ENCODE results near the gene JARID2. TPM values are rescaled to one million over a fixed set of nuclear protein-coding genes. Genes with fewer than 3 reads are reported as not detected.
"Not testable (repeated sequence)": the region's sequence is repeated elsewhere in the genome, so short reads cannot be mapped to it uniquely, and the experiment has no call there.

Gene JARID2
- total RNA-seq, 6 experiments from 2014 or later, result 2.5 to 3.9 (median 3.0) TPM

DNA sequence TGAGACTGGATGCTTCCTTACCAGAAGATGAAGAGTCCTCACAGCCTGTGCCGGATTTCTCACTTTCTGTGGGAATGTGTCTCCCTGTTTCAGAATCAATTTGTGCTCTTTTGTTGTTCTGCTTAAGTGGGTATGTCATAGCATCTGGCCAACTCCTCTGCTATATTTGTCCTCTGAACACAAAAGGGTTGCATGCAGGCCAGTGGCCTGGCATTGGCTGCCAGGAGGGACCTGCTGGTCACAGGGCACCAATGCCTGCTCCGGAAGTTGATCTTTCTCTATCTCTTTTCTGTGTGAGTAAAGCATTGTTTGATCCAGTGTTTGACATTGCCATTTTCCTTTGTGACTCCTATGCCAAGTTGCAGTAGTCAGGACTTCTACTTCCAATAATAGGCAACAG, 47.8 kb downstream of the JARID2 start:
- Histone ChIP-seq H3K27ac (no peak overlapping the region), H3K4me3 (no peak overlapping the region), H3K27me3 (no peaks in the 10 kb centered on the region), H3K36me3 (no peaks in the 10 kb centered on the region), H3K9me3 (no peaks in the 10 kb centered on the region), H3K4me1 (peaks cover 0 to 10% (median 0%) of the 10 kb centered on the region in 4 donors)
- intact Hi-C loops (cut with DNase I), result no loop called here
- TF ChIP-seq, protein P1, sequence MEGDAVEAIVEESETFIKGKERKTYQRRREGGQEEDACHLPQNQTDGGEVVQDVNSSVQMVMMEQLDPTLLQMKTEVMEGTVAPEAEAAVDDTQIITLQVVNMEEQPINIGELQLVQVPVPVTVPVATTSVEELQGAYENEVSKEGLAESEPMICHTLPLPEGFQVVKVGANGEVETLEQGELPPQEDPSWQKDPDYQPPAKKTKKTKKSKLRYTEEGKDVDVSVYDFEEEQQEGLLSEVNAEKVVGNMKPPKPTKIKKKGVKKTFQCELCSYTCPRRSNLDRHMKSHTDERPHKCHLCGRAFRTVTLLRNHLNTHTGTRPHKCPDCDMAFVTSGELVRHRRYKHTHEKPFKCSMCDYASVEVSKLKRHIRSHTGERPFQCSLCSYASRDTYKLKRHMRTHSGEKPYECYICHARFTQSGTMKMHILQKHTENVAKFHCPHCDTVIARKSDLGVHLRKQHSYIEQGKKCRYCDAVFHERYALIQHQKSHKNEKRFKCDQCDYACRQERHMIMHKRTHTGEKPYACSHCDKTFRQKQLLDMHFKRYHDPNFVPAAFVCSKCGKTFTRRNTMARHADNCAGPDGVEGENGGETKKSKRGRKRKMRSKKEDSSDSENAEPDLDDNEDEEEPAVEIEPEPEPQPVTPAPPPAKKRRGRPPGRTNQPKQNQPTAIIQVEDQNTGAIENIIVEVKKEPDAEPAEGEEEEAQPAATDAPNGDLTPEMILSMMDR (IDR thresholded peaks at IDR 0.05), result no peak
- no peak for TF ChIP-seq POLR2A (IDR thresholded peaks at IDR 0.05)
- 67% methylated on average over 2 of the region's 2 CpGs for WGBS (ENCODE audit: insufficient coverage, low coverage, low lambda C conversion rate, missing lambda C conversion rate)
- ATAC-seq, result peak; percentile 62 to 87 (median 78)
- DNase-seq, result no peak

DNA sequence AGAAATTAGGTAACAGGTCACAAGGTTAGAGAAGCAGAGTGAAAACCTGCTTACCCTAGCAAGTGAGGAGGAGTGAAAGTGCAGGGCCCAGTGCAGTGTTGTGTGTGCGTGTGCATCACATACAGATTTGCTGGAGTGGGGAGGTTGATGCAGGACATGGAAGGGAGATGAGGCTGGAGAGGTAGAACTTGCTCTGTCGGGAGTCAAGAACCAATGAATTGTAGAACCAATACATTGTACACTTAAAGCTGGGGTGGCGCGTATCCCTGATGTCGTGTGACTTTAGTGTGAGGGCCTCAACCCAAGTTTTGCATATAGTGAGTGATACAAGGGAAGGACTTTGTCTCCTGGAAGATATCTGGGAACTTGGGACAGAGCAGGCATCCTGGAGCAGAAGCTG, 48.6 kb downstream of the JARID2 start:
- H3K4me1 ChIP-seq, result peaks cover 0 to 10% (median 0%) of the 10 kb centered on the region in 4 donors
- WGBS (ENCODE audit: insufficient coverage, low coverage, low lambda C conversion rate, missing lambda C conversion rate), result 95% methylated on average over 5 of the region's 5 CpGs
- H3K27me3 ChIP-seq, result no peaks in the 10 kb centered on the region
- H3K9me3 ChIP-seq, result no peaks in the 10 kb centered on the region
- H3K27ac ChIP-seq, result no peak overlapping the region
- intact Hi-C loops (cut with DNase I), result no loop called here
- no peak for ATAC-seq
- TF ChIP-seq, protein P1 (IDR thresholded peaks at IDR 0.05), result no peak
- no peak for TF ChIP-seq POLR2A (IDR thresholded peaks at IDR 0.05)
- no peaks in the 10 kb centered on the region for H3K36me3 ChIP-seq
- no peak for DNase-seq
- H3K4me3 ChIP-seq, result no peak overlapping the region

DNA sequence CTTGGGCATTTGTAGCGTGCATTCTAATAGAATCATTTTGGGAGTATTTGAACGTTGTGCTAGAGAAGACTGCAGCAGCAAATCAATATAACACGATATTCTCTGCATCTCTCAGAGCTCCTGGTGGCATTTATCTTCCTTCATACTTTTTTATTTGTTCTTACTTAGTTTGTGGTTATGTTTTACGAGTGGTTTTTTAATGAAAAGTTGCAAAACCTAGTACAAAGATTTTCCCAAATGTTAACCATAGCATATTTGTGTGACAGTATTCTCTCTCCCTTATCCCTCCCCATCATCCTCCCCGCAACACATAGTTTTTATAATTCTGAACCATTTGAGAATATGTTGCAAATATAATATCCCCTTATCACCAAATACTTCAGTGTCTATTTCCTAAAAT, 50.4 kb downstream of the JARID2 start:
- no peak overlapping the region for H3K27ac ChIP-seq
- no peak for DNase-seq
- no peaks in the 10 kb centered on the region for H3K9me3 ChIP-seq
- H3K4me1 ChIP-seq, result peaks cover 0 to 10% (median 0%) of the 10 kb centered on the region in 4 donors
- ATAC-seq, result no peak
- no peak overlapping the region for H3K4me3 ChIP-seq
- no peaks in the 10 kb centered on the region for H3K36me3 ChIP-seq
- 70% methylated on average over 5 of the region's 5 CpGs for WGBS (ENCODE audit: insufficient coverage, low coverage, low lambda C conversion rate, missing lambda C conversion rate)
- intact Hi-C loops (cut with DNase I), result no loop called here
- no peaks in the 10 kb centered on the region for H3K27me3 ChIP-seq
- no peak for TF ChIP-seq POLR2A (IDR thresholded peaks at IDR 0.05)
- TF ChIP-seq, protein P1 (IDR thresholded peaks at IDR 0.05), result no peak

DNA sequence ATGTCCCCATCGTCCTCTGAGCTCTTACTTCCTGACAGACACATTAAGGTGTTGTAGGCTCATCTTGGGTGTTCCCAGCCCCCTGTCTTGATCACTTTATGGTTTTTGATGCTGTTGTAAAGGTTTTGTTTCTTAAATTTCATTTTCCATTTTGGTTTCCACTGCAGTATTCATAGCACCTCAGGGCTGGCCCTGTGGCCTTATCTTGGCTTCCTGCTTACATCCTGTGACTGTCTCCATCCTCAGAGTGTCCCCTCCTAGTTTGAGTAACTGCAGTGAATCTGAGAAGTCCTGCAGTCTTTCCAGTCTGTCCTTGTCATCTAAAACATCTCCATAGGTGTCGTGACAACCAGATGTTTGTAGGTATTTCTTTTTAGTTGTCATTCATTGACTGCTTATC, 50.9 kb downstream of the JARID2 start:
- WGBS (ENCODE audit: insufficient coverage, low coverage, low lambda C conversion rate, missing lambda C conversion rate), result 73% methylated on average over 2 of the region's 2 CpGs
- ATAC-seq (peak in 3 of 4 donors; percentile 20 to 55 (median 39)), DNase-seq (no peak)
- peaks cover 0 to 10% (median 0%) of the 10 kb centered on the region in 4 donors for H3K4me1 ChIP-seq
- no peaks in the 10 kb centered on the region for H3K9me3 ChIP-seq
- H3K27me3 ChIP-seq, result no peaks in the 10 kb centered on the region
- intact Hi-C loops (cut with DNase I), result no loop called here
- TF ChIP-seq, protein P1 (IDR thresholded peaks at IDR 0.05), result no peak
- no peak for TF ChIP-seq POLR2A (IDR thresholded peaks at IDR 0.05)
- no peaks in the 10 kb centered on the region for H3K36me3 ChIP-seq
- no peak overlapping the region for H3K27ac ChIP-seq
- H3K4me3 ChIP-seq, result no peak overlapping the region

DNA sequence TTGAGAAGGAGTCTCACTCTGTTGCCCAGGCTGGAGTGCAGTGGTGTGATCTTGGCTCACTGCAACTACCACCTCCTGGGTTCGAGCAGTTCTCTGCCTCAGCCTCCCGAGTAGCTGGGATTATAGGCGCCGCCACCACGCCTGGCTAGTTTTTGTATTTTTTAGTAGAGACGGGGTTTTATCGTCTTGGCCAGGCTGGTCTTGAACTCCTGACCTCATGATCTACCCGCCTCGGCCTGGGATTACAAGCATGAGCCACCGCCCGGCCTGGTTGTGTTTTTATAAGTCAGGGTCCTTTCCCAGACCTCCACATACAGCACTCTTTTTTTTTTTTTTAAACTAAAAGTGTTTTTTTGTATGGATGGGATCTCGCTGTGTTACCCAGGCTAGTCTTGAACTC, 51.3 kb downstream of the JARID2 start:
- H3K27ac ChIP-seq; ATAC-seq; H3K27me3 ChIP-seq; DNase-seq; intact Hi-C loops (cut with DNase I); H3K36me3 ChIP-seq; H3K4me3 ChIP-seq; H3K4me1 ChIP-seq; H3K9me3 ChIP-seq: not testable (repeated sequence)
- WGBS (ENCODE audit: insufficient coverage, low coverage, low lambda C conversion rate, missing lambda C conversion rate), result 92% methylated on average over 2 of the region's 12 CpGs
